LNCaP clone FGC (cell line): ENCODE data around the gene IYD.
A peak's percentile ranks its signal among the peaks of the same experiment; 100 is the strongest.

Source experiments
- DNase-seq: peaks from one replicate; pipeline ENCODE4 v3.0.0-alpha.2; 2011; ENCODE audit warnings: low read depth
- H3K4me3 ChIP-seq: 2 replicates; pipeline ENCODE4 v1.5.1; 2011; ENCODE audit warnings: mild to moderate bottlenecking, low read depth, low read length, control low read depth
- TF ChIP-seq, protein P1 (sequence below): IDR thresholded peaks from 2 replicates; pipeline ENCODE4 v1.5.1; 2012; ENCODE audit warnings: mild to moderate bottlenecking; ENCODE audit not compliant: control insufficient read depth, insufficient read depth; ENCODE audit errors: extremely low read depth

The IYD gene

DNA sequence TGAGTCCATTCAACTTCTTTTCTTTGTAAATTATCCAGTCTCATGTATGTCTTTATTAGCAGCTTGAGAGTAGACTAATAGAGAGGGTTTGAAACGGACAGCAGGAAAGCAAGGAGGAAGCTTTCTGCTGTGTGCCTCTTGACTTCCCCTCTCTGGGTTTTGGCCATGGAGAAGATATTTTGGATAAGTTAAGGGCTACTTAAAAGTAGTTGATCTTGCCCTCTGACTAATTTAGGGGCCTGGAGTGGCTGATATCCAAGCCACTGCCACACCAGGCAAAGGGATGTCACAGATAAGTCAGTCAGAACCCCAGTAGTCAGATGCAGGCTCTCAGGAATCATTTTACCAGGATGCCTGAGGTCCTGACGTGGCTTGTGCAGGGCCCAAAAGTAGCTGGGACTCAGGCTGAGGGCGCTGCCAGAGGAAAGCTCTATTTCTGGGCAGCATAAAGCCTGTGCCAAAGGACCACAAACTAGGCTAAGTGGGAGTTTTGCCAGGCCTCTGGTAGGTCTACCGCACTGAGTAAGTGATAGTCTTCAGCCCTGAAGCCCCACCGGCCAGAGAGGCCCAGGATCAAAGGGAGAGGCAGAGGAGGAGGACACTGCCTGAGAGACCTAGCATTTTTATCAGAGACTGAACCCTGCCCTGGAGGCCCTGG, 41.6 kb upstream of the IYD start:
- TF ChIP-seq, protein P1, sequence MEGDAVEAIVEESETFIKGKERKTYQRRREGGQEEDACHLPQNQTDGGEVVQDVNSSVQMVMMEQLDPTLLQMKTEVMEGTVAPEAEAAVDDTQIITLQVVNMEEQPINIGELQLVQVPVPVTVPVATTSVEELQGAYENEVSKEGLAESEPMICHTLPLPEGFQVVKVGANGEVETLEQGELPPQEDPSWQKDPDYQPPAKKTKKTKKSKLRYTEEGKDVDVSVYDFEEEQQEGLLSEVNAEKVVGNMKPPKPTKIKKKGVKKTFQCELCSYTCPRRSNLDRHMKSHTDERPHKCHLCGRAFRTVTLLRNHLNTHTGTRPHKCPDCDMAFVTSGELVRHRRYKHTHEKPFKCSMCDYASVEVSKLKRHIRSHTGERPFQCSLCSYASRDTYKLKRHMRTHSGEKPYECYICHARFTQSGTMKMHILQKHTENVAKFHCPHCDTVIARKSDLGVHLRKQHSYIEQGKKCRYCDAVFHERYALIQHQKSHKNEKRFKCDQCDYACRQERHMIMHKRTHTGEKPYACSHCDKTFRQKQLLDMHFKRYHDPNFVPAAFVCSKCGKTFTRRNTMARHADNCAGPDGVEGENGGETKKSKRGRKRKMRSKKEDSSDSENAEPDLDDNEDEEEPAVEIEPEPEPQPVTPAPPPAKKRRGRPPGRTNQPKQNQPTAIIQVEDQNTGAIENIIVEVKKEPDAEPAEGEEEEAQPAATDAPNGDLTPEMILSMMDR, result no peak
- H3K4me3 ChIP-seq, result no peak overlapping the region
- no peak for DNase-seq

GRCh38 chr6:150328744-150329405, 39.9 kb upstream of the IYD start:
- TF ChIP-seq, protein P1, result no peak
- no peak for DNase-seq
- H3K4me3 ChIP-seq, result no peak overlapping the region

DNA sequence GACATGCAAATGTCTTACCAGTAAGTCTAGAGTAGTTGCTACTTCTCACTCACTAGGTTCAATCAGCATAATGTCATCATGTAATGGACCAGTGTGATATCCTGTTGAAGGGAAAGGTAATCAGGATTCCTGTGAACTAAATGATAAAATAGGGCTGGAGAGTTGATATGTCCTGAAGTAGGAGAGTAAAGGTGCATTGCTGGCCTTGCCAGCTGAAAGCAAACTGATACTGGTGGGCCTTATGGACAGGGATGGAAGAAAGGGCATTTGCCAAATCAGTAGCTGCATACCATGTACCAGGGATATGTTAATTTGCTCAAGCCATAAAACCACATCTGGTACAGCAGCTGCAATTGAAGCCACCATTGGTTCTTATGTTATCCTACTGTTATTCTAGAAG, 37.5 kb upstream of the IYD start:
- TF ChIP-seq, protein P1, result no peak
- no peak for DNase-seq
- no peak overlapping the region for H3K4me3 ChIP-seq

DNA sequence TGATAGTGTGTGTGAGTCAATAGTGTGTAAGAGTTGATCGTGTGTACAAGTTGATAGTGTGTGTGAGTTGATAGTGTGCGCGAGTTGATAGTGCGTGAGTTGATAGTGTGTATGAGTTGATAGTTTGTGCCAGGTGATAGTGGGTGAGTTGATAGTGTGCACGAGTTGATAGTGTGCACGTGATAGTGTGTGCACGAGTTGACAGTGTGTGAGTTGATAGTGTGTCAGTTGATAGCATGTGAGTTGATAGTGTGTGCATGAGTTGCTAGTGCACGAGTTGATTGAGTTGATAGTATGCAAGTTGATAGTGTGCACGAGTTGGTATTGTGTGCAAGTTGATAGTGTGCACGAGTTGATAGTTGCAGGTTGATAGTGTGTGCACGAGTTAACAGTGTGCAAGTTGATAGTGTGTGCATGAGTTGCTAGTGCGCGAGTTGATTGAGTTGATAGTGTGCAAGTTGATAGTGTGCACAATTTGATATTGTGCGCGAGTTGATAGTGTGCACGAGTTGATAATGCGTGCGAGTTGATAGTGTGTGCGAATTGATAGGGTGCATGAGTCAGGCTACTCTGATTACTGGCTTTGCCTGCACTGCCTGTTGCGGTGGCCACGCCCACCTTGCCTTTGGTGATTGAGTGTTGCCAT, 35.8 kb upstream of the IYD start:
- H3K4me3 ChIP-seq, result no peak overlapping the region
- no peak for DNase-seq
- TF ChIP-seq, protein P1, result no peak

GRCh38 chr6:150333585-150333941, 35.2 kb upstream of the IYD start:
- TF ChIP-seq, protein P1, result no peak
- no peak for DNase-seq
- no peak overlapping the region for H3K4me3 ChIP-seq

- no peak overlapping the region for H3K4me3 ChIP-seq
- DNase-seq, result peak; percentile 32
- TF ChIP-seq, protein P1, result peak; percentile 75
Observed at GRCh38 chr6:150334790-150335783, 33.7 kb upstream of the IYD start.
